VCaP (cell line): ENCODE measurements around the gene MTMR2.

ENCODE experiments used
- H3K27ac ChIP-seq: fragments of 450-650 bp; 2 replicates; pipeline ENCODE4 v1.5.1; 2017
- CTCF ChIP-seq: fragments of 450-650 bp; conservative IDR thresholded peaks from 2 replicates; pipeline ENCODE4 v1.5.1; 2017; ENCODE audit warnings: mild to moderate bottlenecking, moderate library complexity

MTMR2 gene

GRCh38 chr11:95944623-95945022 lies 20.7 kb upstream of the MTMR2 start:
- TF ChIP-seq CTCF = no peak
- H3K27ac ChIP-seq = no peak overlapping the region

DNA sequence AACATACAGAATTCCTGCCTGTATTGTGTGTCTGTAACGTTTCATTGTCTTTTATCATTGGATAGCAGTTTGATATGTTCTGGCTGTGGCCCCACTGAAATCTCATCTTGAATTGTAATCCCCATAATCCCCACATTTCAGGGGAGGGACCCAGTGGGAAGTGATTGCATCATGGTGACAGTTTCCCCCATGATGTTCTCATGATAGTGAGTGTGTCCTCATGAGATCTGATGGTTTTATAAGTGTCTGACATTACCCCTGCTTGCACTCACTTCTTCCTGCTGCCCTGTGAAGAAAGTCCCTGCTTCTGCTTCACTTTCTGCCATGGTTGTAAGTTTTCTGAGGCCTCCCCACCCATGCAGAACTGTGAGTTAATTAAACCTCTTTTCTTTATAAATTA lies 19.6 kb upstream of the MTMR2 start:
- no peak for TF ChIP-seq CTCF
- H3K27ac ChIP-seq = no peak overlapping the region

GRCh38 chr11:95939091-95939490 lies 15.2 kb upstream of the MTMR2 start:
- no peak for TF ChIP-seq CTCF
- H3K27ac ChIP-seq = no peak overlapping the region

- no peak for TF ChIP-seq CTCF
- H3K27ac ChIP-seq = no peak overlapping the region
Measured at GRCh38 chr11:95937358-95937757, 13.5 kb upstream of the MTMR2 start.

DNA sequence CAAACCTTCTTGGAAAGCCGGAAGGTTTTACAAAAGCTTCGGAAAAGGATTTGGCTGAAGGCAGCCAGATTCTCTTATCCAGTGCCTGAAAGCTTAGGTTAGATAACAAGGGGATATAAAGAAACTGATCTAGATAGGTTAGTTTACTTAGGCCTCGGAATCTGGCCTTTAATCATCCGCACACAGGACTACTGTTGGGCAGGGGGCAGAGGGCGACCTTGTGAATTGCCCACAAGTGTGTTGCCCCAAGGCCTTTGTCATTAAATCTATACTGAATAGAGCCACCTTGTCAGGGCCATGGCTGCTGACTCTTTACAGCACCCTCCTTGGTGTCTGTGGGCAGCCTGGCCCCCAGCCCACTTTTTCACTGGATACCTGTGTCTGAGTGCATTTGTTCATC lies 9.7 kb upstream of the MTMR2 start:
- H3K27ac ChIP-seq = no peak overlapping the region
- no peak for TF ChIP-seq CTCF

DNA sequence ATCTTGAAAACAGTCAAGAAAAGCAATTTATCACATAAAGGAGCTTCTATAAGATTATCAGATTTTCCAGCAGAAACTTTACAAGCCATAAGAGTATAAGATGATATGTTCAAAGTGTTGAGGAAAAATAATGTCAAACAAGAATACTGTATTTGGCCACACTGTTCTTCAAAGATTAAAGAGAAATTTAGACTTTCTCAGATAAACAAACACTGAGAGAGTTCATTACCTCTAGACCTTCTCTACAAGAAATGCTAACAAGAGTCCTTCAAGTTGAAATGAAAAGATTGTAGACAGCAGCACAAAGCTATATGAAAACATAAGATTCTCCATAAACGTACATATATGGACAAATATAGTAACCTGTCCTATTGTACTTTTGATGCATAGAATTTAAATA lies 8.0 kb upstream of the MTMR2 start:
- TF ChIP-seq CTCF = no peak
- no peak overlapping the region for H3K27ac ChIP-seq

DNA sequence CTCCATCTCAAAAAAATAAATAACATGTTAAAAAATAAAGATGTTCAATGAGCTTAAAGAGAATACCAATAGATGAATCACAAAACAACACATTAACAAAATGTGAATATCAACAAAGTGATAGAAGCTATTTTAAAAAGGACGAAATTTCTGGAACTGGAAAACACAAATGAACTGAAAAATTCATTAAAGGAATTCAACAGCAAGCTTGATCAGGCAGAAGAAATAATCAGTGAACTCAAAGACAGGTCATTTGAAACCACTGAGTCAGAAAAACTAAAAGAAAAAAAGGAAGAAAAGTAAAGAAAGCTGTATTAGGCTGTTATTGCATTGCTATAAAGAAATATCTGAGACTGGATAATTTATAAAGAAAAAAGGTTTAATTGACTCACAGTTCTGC lies 7.0 kb upstream of the MTMR2 start:
- TF ChIP-seq CTCF = no peak
- no peak overlapping the region for H3K27ac ChIP-seq

GRCh38 chr11:95926726-95927125 lies 2.8 kb upstream of the MTMR2 start:
- no peak overlapping the region for H3K27ac ChIP-seq

More at GRCh38 chr11:95926726-95927125, 2.8 kb upstream of the MTMR2 start:
- no peak for TF ChIP-seq CTCF
